ENCODE results near the gene MYO18A.

Gene MYO18A

GRCh38 chr17:29195465-29196081, 15.4 kb upstream of the MYO18A start:
- Histone ChIP-seq H3K36me3 (ENCODE audit: control insufficient read depth, insufficient read depth, low read length) (no peaks in the 10 kb centered on the region), H3K27ac (ENCODE audit: insufficient read depth, low read length, poor library complexity, severe bottlenecking) (no peak overlapping the region), H3K4me1 (ENCODE audit: control insufficient read depth, insufficient read depth, low read length, poor library complexity, severe bottlenecking) (no peaks in the 10 kb centered on the region), H3K27me3 (replicated peaks; ENCODE audit: control insufficient read depth, insufficient read depth, low read length, poor library complexity, severe bottlenecking) (no peaks in the 10 kb centered on the region), H3K4me3 (ENCODE audit: insufficient read depth, low read depth, low read length, poor library complexity, severe bottlenecking) (no peak overlapping the region), H3K9me3 (ENCODE audit: control insufficient read depth, low read length) (no peaks in the 10 kb centered on the region)
- no peak for DNase-seq

GRCh38 chr17:29194669-29195068, 14.5 kb upstream of the MYO18A start:
- no peak for DNase-seq
- Histone ChIP-seq H3K27me3 (replicated peaks; ENCODE audit: control insufficient read depth, insufficient read depth, low read length, poor library complexity, severe bottlenecking) (no peaks in the 10 kb centered on the region), H3K4me1 (ENCODE audit: control insufficient read depth, insufficient read depth, low read length, poor library complexity, severe bottlenecking) (no peaks in the 10 kb centered on the region), H3K9me3 (ENCODE audit: control insufficient read depth, low read length) (no peaks in the 10 kb centered on the region), H3K4me3 (ENCODE audit: insufficient read depth, low read depth, low read length, poor library complexity, severe bottlenecking) (no peak overlapping the region), H3K36me3 (ENCODE audit: control insufficient read depth, insufficient read depth, low read length) (no peaks in the 10 kb centered on the region), H3K27ac (ENCODE audit: insufficient read depth, low read length, poor library complexity, severe bottlenecking) (no peak overlapping the region)

- DNase-seq, result no peak
- Histone ChIP-seq H3K27me3 (replicated peaks; ENCODE audit: control insufficient read depth, insufficient read depth, low read length, poor library complexity, severe bottlenecking) (no peaks in the 10 kb centered on the region), H3K9me3 (ENCODE audit: control insufficient read depth, low read length) (no peaks in the 10 kb centered on the region)
These were observed 12.9 kb upstream of the MYO18A start for GRCh38 chr17:29193146-29193545.

DNA sequence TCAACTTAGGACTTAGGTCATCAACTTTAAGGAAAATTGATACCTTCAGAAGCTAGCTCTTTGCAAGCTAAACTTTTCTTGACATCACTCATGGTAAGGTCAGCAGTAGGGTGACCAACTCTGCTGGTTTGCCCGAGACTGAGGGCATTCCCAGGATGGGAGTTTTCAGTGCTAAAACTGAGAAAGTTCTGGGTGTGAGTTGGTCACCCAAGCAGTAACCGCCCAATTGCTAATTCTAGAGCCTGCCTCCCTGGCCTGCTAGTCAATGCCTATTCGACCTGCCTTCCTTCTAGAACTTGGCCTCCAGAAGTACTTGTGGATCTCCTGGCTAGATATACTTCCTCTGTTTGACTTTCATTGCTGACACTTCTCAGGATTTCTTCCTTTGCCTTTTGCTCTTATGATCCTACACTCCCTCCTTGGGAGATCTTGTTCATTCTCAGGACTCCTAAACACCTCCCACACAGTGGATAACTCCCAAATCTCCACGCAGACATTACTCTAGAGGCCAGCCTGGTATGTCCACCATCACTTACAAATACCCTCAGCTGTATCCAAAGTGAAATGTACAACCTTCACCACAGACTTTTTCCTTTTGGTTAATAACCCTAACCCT, 10.5 kb upstream of the MYO18A start:
- no peak for DNase-seq
- Histone ChIP-seq H3K27me3 (replicated peaks; ENCODE audit: control insufficient read depth, insufficient read depth, low read length, poor library complexity, severe bottlenecking) (no peaks in the 10 kb centered on the region), H3K36me3 (ENCODE audit: control insufficient read depth, insufficient read depth, low read length) (no peaks in the 10 kb centered on the region), H3K27ac (ENCODE audit: insufficient read depth, low read length, poor library complexity, severe bottlenecking) (no peak overlapping the region), H3K4me3 (ENCODE audit: insufficient read depth, low read depth, low read length, poor library complexity, severe bottlenecking) (no peak overlapping the region), H3K9me3 (ENCODE audit: control insufficient read depth, low read length) (no peaks in the 10 kb centered on the region), H3K4me1 (ENCODE audit: control insufficient read depth, insufficient read depth, low read length, poor library complexity, severe bottlenecking) (no peaks in the 10 kb centered on the region)

More at GRCh38 chr17:29193146-29193545, 12.9 kb upstream of the MYO18A start:
- no peaks in the 10 kb centered on the region for H3K4me1 ChIP-seq (ENCODE audit: control insufficient read depth, insufficient read depth, low read length, poor library complexity, severe bottlenecking)
- no peak overlapping the region for H3K4me3 ChIP-seq (ENCODE audit: insufficient read depth, low read depth, low read length, poor library complexity, severe bottlenecking)
- H3K36me3 ChIP-seq (ENCODE audit: control insufficient read depth, insufficient read depth, low read length), result no peaks in the 10 kb centered on the region
- no peak overlapping the region for H3K27ac ChIP-seq (ENCODE audit: insufficient read depth, low read length, poor library complexity, severe bottlenecking)

DNA sequence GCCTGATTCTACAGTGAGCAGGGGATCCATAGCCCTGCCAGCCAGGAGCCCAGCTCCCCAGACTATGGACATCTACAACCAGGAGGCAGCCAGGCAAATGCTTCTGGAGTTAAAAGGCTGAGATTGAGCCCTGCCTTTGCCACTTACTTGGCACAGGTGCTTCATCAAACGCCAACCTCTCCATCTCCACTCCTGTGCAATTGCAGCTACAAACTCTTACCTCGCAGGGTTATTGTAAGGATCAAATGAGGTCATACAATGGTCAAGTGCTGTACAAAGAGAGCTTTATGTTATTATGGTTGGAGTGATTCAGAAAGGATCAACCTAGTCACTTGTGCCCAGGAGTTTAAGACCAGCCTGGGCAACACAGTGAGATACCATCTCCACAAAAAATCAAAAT, 9.8 kb upstream of the MYO18A start:
- Histone ChIP-seq H3K36me3 (ENCODE audit: control insufficient read depth, insufficient read depth, low read length) (no peaks in the 10 kb centered on the region), H3K9me3 (ENCODE audit: control insufficient read depth, low read length) (no peaks in the 10 kb centered on the region), H3K27me3 (replicated peaks; ENCODE audit: control insufficient read depth, insufficient read depth, low read length, poor library complexity, severe bottlenecking) (no peaks in the 10 kb centered on the region), H3K4me1 (ENCODE audit: control insufficient read depth, insufficient read depth, low read length, poor library complexity, severe bottlenecking) (no peaks in the 10 kb centered on the region), H3K27ac (ENCODE audit: insufficient read depth, low read length, poor library complexity, severe bottlenecking) (no peak overlapping the region), H3K4me3 (ENCODE audit: insufficient read depth, low read depth, low read length, poor library complexity, severe bottlenecking) (no peak overlapping the region)
- DNase-seq, result no peak

DNA sequence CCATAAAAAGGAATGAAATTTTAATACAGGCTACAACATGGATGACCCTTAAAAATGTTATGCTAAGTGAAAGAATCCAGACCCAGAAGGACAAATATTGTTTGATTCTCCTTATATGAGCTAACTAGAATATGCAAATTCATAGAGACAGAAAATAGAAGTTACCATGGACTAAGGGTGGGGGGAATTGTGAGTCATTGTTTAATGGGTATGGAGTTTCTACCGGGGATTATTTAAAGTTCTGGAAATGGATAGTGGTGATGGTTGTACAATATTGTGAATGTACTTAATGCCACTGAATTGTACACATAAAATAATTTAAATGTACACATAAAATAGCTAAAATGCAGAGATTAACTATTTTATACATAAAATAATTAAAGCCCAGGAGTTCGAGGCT, 9.2 kb upstream of the MYO18A start:
- DNase-seq, result no peak
- H3K4me1 ChIP-seq (ENCODE audit: control insufficient read depth, insufficient read depth, low read length, poor library complexity, severe bottlenecking), result no peaks in the 10 kb centered on the region
- H3K9me3 ChIP-seq (ENCODE audit: control insufficient read depth, low read length), result no peaks in the 10 kb centered on the region
- H3K27me3 ChIP-seq (replicated peaks; ENCODE audit: control insufficient read depth, insufficient read depth, low read length, poor library complexity, severe bottlenecking), result no peaks in the 10 kb centered on the region
- no peaks in the 10 kb centered on the region for H3K36me3 ChIP-seq (ENCODE audit: control insufficient read depth, insufficient read depth, low read length)
- H3K4me3 ChIP-seq (ENCODE audit: insufficient read depth, low read depth, low read length, poor library complexity, severe bottlenecking), result no peak overlapping the region
- H3K27ac ChIP-seq (ENCODE audit: insufficient read depth, low read length, poor library complexity, severe bottlenecking), result no peak overlapping the region

DNA sequence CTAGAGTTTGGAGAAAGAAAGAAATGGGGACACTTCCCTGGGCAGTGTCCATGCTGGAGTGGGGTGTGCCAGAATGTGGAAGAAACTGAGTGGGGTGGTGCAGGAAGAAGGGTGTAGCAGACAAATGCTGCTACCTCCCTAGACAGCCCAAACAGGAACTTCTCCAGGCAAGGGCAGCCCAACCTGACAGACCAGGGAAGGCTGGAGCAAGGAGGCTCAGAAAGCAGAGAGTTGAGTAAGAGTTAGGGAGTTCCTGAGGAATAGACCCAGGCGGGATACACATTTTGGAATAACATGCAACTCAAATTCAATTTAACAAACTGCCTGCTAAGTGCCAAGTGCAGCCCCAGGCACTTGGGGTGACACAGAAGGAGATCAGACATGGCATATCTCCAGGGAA, 1.0 kb upstream of the MYO18A start:
- no peak overlapping the region for H3K4me3 ChIP-seq (ENCODE audit: insufficient read depth, low read depth, low read length, poor library complexity, severe bottlenecking)
- no peak overlapping the region for H3K27ac ChIP-seq (ENCODE audit: insufficient read depth, low read length, poor library complexity, severe bottlenecking)
- H3K9me3 ChIP-seq (ENCODE audit: control insufficient read depth, low read length), result no peaks in the 10 kb centered on the region
- no peaks in the 10 kb centered on the region for H3K36me3 ChIP-seq (ENCODE audit: control insufficient read depth, insufficient read depth, low read length)
- no peaks in the 10 kb centered on the region for H3K27me3 ChIP-seq (replicated peaks; ENCODE audit: control insufficient read depth, insufficient read depth, low read length, poor library complexity, severe bottlenecking)
- peaks cover 2% of the 10 kb centered on the region for H3K4me1 ChIP-seq (ENCODE audit: control insufficient read depth, insufficient read depth, low read length, poor library complexity, severe bottlenecking)
- no peak for DNase-seq

GRCh38 chr17:29180788-29181160, 576 bp upstream of the MYO18A start:
- Histone ChIP-seq H3K27ac (ENCODE audit: insufficient read depth, low read length, poor library complexity, severe bottlenecking) (no peak overlapping the region), H3K9me3 (ENCODE audit: control insufficient read depth, low read length) (no peaks in the 10 kb centered on the region), H3K4me1 (ENCODE audit: control insufficient read depth, insufficient read depth, low read length, poor library complexity, severe bottlenecking) (peaks cover 7% of the 10 kb centered on the region), H3K4me3 (ENCODE audit: insufficient read depth, low read depth, low read length, poor library complexity, severe bottlenecking) (peak overlapping the region; percentile 23), H3K36me3 (ENCODE audit: control insufficient read depth, insufficient read depth, low read length) (no peaks in the 10 kb centered on the region), H3K27me3 (replicated peaks; ENCODE audit: control insufficient read depth, insufficient read depth, low read length, poor library complexity, severe bottlenecking) (no peaks in the 10 kb centered on the region)
- no peak for DNase-seq

DNA sequence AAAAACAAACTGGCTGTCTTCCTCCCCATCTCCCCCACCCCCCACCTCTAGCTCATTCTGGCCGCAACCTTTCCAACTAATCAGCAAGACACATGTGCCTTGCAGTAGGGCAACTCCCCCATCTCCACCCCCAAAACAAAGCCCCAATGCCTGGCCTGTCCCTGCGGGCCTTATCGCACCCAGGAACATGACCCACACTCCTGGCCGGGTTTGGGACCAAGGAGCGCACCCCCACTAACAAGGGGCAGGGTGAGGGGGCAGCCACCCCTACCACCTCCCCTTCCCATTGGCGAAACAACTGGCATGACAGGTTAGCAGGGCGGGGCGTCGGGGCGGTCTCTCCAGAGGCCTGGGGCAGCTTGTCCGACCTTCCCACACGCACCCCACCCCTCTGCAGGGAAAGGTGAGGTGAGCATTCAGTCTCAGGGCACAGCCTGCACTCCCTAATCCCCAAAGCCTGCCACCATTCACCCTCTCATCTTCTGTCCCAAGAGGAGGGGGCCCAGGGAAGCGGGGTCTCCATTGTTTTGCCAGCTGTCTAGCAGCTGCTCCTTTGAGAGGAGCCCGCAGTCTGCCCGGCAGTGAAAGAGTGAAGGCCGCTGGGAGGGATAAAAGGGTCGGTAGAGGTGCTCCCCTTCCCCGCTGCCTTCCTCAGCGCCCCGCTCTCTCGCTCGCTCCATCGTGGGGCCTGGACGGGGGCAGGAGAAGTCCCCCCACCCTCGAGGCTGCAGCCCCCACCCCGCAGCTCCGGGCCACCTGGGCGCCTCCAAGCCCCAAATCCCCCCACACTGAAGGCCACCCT, 765 bp downstream of the MYO18A start:
- Histone ChIP-seq H3K27me3 (replicated peaks; ENCODE audit: control insufficient read depth, insufficient read depth, low read length, poor library complexity, severe bottlenecking) (no peaks in the 10 kb centered on the region), H3K36me3 (ENCODE audit: control insufficient read depth, insufficient read depth, low read length) (no peaks in the 10 kb centered on the region), H3K4me3 (ENCODE audit: insufficient read depth, low read depth, low read length, poor library complexity, severe bottlenecking) (peak overlapping the region; percentile 35), H3K27ac (ENCODE audit: insufficient read depth, low read length, poor library complexity, severe bottlenecking) (no peak overlapping the region), H3K4me1 (ENCODE audit: control insufficient read depth, insufficient read depth, low read length, poor library complexity, severe bottlenecking) (peaks cover 7% of the 10 kb centered on the region), H3K9me3 (ENCODE audit: control insufficient read depth, low read length) (no peaks in the 10 kb centered on the region)
- no peak for DNase-seq

GRCh38 chr17:29178750-29179231, 1.4 kb downstream of the MYO18A start:
- H3K4me1 ChIP-seq (ENCODE audit: control insufficient read depth, insufficient read depth, low read length, poor library complexity, severe bottlenecking), result peaks cover 7% of the 10 kb centered on the region
- H3K36me3 ChIP-seq (ENCODE audit: control insufficient read depth, insufficient read depth, low read length), result no peaks in the 10 kb centered on the region
- no peak overlapping the region for H3K4me3 ChIP-seq (ENCODE audit: insufficient read depth, low read depth, low read length, poor library complexity, severe bottlenecking)

More at GRCh38 chr17:29178750-29179231, 1.4 kb downstream of the MYO18A start:
- H3K9me3 ChIP-seq (ENCODE audit: control insufficient read depth, low read length), result no peaks in the 10 kb centered on the region
- DNase-seq, result no peak
- H3K27me3 ChIP-seq (replicated peaks; ENCODE audit: control insufficient read depth, insufficient read depth, low read length, poor library complexity, severe bottlenecking), result no peaks in the 10 kb centered on the region
- no peak overlapping the region for H3K27ac ChIP-seq (ENCODE audit: insufficient read depth, low read length, poor library complexity, severe bottlenecking)
